Progenitor cell of endocrine pancreas (in vitro differentiated cells): ENCODE measurements around the gene JADE1. TPM values are rescaled to one million over a fixed set of nuclear protein-coding genes. Genes with fewer than 3 reads are reported as not detected.
A peak's percentile ranks its signal among the peaks of the same experiment; 100 is the strongest.

ENCODE experiments used
- DNase-seq: peaks from one replicate; pipeline ENCODE4 v3.0.0; 2021; ENCODE audit warnings: low spot score; ENCODE audit not compliant: unreplicated experiment
- H3K27ac Mint-ChIP-seq: 2 replicates; pipeline ENCODE4 v1.8.0; 2021; ENCODE audit warnings: mild to moderate bottlenecking, moderate library complexity, mixed read lengths
- H3K27me3 Mint-ChIP-seq: 2 replicates; pipeline ENCODE4 v1.8.0; 2021; ENCODE audit warnings: mixed read lengths
- H3K36me3 Mint-ChIP-seq: 2 replicates; pipeline ENCODE4 v1.8.0; 2022; ENCODE audit warnings: mixed read lengths; ENCODE audit not compliant: insufficient read depth
- H3K4me1 Mint-ChIP-seq: 2 replicates; pipeline ENCODE4 v1.8.0; 2021; ENCODE audit warnings: low read depth, mixed read lengths
- H3K4me3 Mint-ChIP-seq: 2 replicates; pipeline ENCODE4 v1.8.0; 2021; ENCODE audit warnings: low read depth, mild to moderate bottlenecking, moderate library complexity, mixed read lengths
- H3K9me3 Mint-ChIP-seq: 2 replicates; pipeline ENCODE4 v1.8.0; 2021; ENCODE audit warnings: low read depth, mixed read lengths
- CTCF ChIP-seq: fragments of 200-600 bp; sonication (generic); IDR thresholded peaks from one replicate; pipeline ENCODE4 v1.5.0; 2021; ENCODE audit warnings: antibody characterized with exemption, mild to moderate bottlenecking; ENCODE audit not compliant: unreplicated experiment
- total RNA-seq: library from RNA; stranded (reverse); gene quantifications from 2 replicates; pipeline ENCODE4 v1.2.1, GENCODE V29; 2021

The JADE1 gene
- total RNA-seq, 1 donor from 2014 or later, result 35.3 TPM

DNA sequence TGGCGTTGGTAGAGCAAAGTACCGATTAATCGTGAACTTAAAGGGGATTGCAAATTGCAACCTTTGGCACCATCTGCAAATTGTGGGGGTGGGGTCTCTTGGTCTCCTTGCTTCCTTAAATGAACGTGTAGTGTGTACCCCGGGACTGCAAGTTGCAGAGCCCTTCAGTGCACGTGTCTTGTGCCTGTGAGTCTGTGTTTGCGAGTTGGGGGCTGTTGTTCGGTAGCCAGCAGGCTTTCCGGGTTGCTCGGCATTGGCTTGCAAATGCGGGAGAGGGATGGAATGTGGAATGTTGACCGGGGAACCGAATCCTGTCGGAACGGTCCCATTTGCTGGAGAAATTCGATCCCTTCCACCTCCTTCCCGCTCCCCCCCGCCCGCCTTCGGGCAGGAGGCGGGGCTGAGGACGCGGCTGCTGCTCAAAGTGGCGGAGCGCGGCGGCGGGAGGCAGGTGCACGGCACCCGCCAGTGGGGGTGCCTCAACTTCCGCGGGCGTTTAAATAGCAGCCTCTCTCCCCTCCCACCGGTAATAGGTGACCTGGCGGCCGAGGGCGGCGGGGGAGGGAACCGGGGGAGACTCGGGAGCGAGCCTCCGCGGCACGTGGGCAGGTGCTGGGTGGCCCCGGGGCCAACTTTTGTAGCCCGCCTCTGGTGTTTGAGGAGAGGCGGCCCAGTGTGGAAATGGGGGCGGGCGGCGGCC lies 1.5 kb downstream of the JADE1 start:
- Mint-ChIP-seq H3K9me3 (no peaks in the 10 kb centered on the region), H3K27me3 (no peaks in the 10 kb centered on the region), H3K27ac (peak overlapping the region; percentile 100), H3K4me1 (peaks cover 11% of the 10 kb centered on the region), H3K4me3 (peak overlapping the region; percentile 96), H3K36me3 (no peaks in the 10 kb centered on the region)
- TF ChIP-seq CTCF, result no peak
- DNase-seq, result peak; percentile 79

- H3K4me3 Mint-ChIP-seq, result peak overlapping the region; percentile 96
- no peaks in the 10 kb centered on the region for H3K9me3 Mint-ChIP-seq
- peak; percentile 65 for DNase-seq
- peak overlapping the region; percentile 95 for H3K27ac Mint-ChIP-seq
- no peak for TF ChIP-seq CTCF
- no peaks in the 10 kb centered on the region for H3K36me3 Mint-ChIP-seq
- peaks cover 13% of the 10 kb centered on the region for H3K4me1 Mint-ChIP-seq
- no peaks in the 10 kb centered on the region for H3K27me3 Mint-ChIP-seq
Measured at GRCh38 chr4:128811571-128812441, 2.3 kb downstream of the JADE1 start.

DNA sequence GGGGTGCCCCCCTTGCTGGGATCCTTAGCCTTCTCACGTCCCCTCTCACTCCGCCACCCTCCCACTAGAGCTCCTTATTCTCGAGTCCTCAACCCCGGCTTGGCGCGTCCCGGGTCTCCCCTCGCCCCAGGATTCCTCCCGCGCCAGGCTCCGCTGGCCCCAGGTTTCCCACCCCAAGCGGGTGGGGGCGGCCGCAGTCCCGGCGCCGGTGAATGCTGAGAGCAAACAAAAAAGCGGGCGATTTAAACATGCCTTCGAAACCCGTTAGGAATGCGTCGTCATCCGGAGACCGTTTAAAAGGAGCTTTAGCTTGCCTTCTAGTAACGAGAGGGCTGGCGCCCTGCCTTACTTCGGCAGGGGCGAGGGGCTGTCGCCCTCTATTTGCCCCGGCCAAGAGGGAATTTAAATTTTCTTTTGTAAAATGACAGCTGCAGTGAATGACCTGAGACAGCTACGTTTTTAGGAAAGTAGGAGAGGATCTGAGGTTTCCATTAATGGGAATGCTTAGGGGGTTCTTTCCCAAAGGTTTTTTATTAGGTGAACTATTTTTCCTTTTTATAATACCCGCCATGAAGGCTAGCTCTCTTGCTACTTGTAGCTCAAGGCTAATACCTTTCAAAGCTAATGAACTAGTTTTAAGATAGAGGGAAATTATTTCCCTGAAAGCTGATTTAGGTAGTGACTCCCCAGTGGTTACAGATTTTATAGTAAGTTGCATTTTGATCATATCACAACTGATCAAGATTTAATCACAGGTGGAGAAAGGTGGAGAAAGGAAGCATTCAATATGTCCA lies 3.1 kb downstream of the JADE1 start:
- Mint-ChIP-seq H3K36me3 (no peaks in the 10 kb centered on the region), H3K4me3 (peak overlapping the region; percentile 85), H3K4me1 (peaks cover 13% of the 10 kb centered on the region), H3K9me3 (no peaks in the 10 kb centered on the region), H3K27me3 (no peaks in the 10 kb centered on the region), H3K27ac (peak overlapping the region; percentile 75)
- TF ChIP-seq CTCF, result no peak
- peak; percentile 40 for DNase-seq

DNA sequence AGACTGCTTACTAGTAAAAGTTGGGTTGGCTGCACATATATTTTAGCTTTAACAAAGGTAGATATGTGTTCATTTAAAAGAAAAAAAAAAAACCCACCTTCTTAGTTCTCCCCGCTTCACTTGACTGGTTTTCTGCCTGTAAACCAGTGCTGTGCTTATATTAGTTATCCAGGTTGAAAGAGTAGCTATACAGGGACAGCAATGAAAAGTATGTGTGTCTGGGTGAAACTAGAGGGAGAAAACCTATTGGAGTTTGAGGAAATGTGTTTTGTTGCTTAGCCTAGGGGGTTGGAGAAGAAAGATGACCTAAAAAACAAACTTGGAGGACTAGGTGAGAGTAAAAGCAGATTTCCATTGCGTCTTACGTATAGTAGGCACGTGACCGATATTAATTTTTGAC lies 4.5 kb downstream of the JADE1 start:
- peaks cover 14% of the 10 kb centered on the region for H3K4me1 Mint-ChIP-seq
- H3K27ac Mint-ChIP-seq, result no peak overlapping the region
- DNase-seq, result no peak
- no peaks in the 10 kb centered on the region for H3K27me3 Mint-ChIP-seq
- H3K36me3 Mint-ChIP-seq, result no peaks in the 10 kb centered on the region
- no peaks in the 10 kb centered on the region for H3K9me3 Mint-ChIP-seq
- H3K4me3 Mint-ChIP-seq, result peak overlapping the region; percentile 31
- no peak for TF ChIP-seq CTCF

- no peaks in the 10 kb centered on the region for H3K9me3 Mint-ChIP-seq
- no peak for DNase-seq
- no peak for TF ChIP-seq CTCF
- no peak overlapping the region for H3K27ac Mint-ChIP-seq
- peaks cover 18% of the 10 kb centered on the region for H3K4me1 Mint-ChIP-seq
- no peak overlapping the region for H3K4me3 Mint-ChIP-seq
- no peaks in the 10 kb centered on the region for H3K36me3 Mint-ChIP-seq
- no peaks in the 10 kb centered on the region for H3K27me3 Mint-ChIP-seq
Measured at GRCh38 chr4:128818442-128818841, 8.9 kb downstream of the JADE1 start.
